NCI-H1417 (cell line): ENCODE measurements around the gene LARGE1.

Experiments used
- DNase-seq, 3 experiments: peaks; one replicate each; lab custom pipeline; 2025; lab: John Stamatoyannopoulos, UW

The LARGE1 gene

GRCh38 chr22:33260498-33260897 is 659.8 kb downstream of the LARGE1 start:
- DNase-seq, result no peak

- DNase-seq, result peak in 1 of 3 experiments; percentile 1
Observed at GRCh38 chr22:33255791-33256190, 664.5 kb downstream of the LARGE1 start.

GRCh38 chr22:33248948-33249347 is 671.3 kb downstream of the LARGE1 start:
- DNase-seq, result no peak

- DNase-seq, result no peak
Observed at GRCh38 chr22:33247758-33248157, 672.5 kb downstream of the LARGE1 start.

GRCh38 chr22:33242078-33242477 is 678.2 kb downstream of the LARGE1 start:
- DNase-seq, result no peak

GRCh38 chr22:33240888-33241475 is 679.3 kb downstream of the LARGE1 start:
- no peak for DNase-seq

- DNase-seq, result no peak
Observed at GRCh38 chr22:33232071-33232470, 688.2 kb downstream of the LARGE1 start.

GRCh38 chr22:33227791-33228190 is 692.5 kb downstream of the LARGE1 start:
- no peak for DNase-seq

- peak in 1 of 3 experiments; percentile 2 for DNase-seq
Observed at GRCh38 chr22:33224841-33225240, 695.4 kb downstream of the LARGE1 start.
